ENCODE results near the gene QTRT2. TPM values are rescaled to one million over a fixed set of nuclear protein-coding genes. Genes with fewer than 3 reads are reported as not detected.

The QTRT2 gene
- total and polyA plus RNA-seq, 10 donors: 7.9 to 45.8 (median 27.0) TPM

- Histone ChIP-seq H3K27me3 (replicated peaks in 1 of 7) (no peaks in the 10 kb centered on the region), H3K4me3 (no peak overlapping the region), H3K36me3 (peaks cover 0 to 13% (median 5%) of the 10 kb centered on the region in 6 donors), H3K9me3 (no peaks in the 10 kb centered on the region), H3K27ac (peak overlapping the region in 4 of 8 donors; percentile 5 to 55 (median 51)), H3K4me1 (peaks cover 0 to 18% (median 7%) of the 10 kb centered on the region in 6 donors)
- DNase-seq: no peak
- no peak for TF ChIP-seq CTCF (IDR thresholded peaks at IDR 0.05 in 8 of 11, conservative IDR thresholded peaks at IDR 0.05 in 3 of 11)
- TF ChIP-seq POLR2A (IDR thresholded peaks at IDR 0.05): no peak
- no peak for TF ChIP-seq POLR2AphosphoS5 (IDR thresholded peaks at IDR 0.05)
- WGBS, 5 donors: 31 to 50% (median 41%) methylated on average over 13 of the region's 13 CpGs
- intact Hi-C loops (cut with DNase I; ENCODE audit: low total_unique reads): no loop called here
Measured at GRCh38 chr3:114092151-114093015, 35.8 kb downstream of the QTRT2 start.

GRCh38 chr3:114093016-114093380, 36.5 kb downstream of the QTRT2 start:
- 53 to 78% (median 66%) methylated on average over 3 of the region's 3 CpGs for WGBS, 5 donors
- peaks cover 0 to 7% (median 0%) of the 10 kb centered on the region in 6 donors for H3K36me3 ChIP-seq
- peak overlapping the region in 2 of 8 donors; percentile 48 to 54 for H3K27ac ChIP-seq
- TF ChIP-seq CTCF (IDR thresholded peaks at IDR 0.05 in 8 of 11, conservative IDR thresholded peaks at IDR 0.05 in 3 of 11) (no peak), POLR2A (IDR thresholded peaks at IDR 0.05) (no peak), POLR2AphosphoS5 (IDR thresholded peaks at IDR 0.05) (no peak)
- H3K9me3 ChIP-seq: no peaks in the 10 kb centered on the region
- no peak overlapping the region for H3K4me3 ChIP-seq
- peaks cover 0 to 18% (median 7%) of the 10 kb centered on the region in 6 donors for H3K4me1 ChIP-seq
- intact Hi-C loops (cut with DNase I; ENCODE audit: low total_unique reads): no loop called here
- no peak for DNase-seq
- no peaks in the 10 kb centered on the region for H3K27me3 ChIP-seq (replicated peaks in 1 of 7)

GRCh38 chr3:114093596-114093995, 37.1 kb downstream of the QTRT2 start:
- Histone ChIP-seq H3K4me3 (no peak overlapping the region), H3K27me3 (replicated peaks in 1 of 7) (no peaks in the 10 kb centered on the region), H3K36me3 (peaks cover 0 to under 1% (median 0%) of the 10 kb centered on the region in 6 donors), H3K4me1 (peaks cover 0 to 18% (median 7%) of the 10 kb centered on the region in 6 donors), H3K27ac (no peak overlapping the region), H3K9me3 (no peaks in the 10 kb centered on the region)
- TF ChIP-seq POLR2A (IDR thresholded peaks at IDR 0.05) (no peak), POLR2AphosphoS5 (IDR thresholded peaks at IDR 0.05) (no peak), CTCF (IDR thresholded peaks at IDR 0.05 in 8 of 11, conservative IDR thresholded peaks at IDR 0.05 in 3 of 11) (no peak)
- WGBS, 5 donors: 35 to 46% (median 39%) methylated on average over 2 of the region's 2 CpGs
- intact Hi-C loops (cut with DNase I; ENCODE audit: low total_unique reads): no loop called here
- no peak for DNase-seq

- Histone ChIP-seq H3K27me3 (replicated peaks in 1 of 7) (no peaks in the 10 kb centered on the region), H3K36me3 (no peaks in the 10 kb centered on the region), H3K4me1 (peaks cover 0 to 18% (median 7%) of the 10 kb centered on the region in 6 donors), H3K4me3 (no peak overlapping the region), H3K27ac (no peak overlapping the region), H3K9me3 (no peaks in the 10 kb centered on the region)
- TF ChIP-seq POLR2AphosphoS5 (IDR thresholded peaks at IDR 0.05): no peak
- no peak for TF ChIP-seq POLR2A (IDR thresholded peaks at IDR 0.05)
- TF ChIP-seq CTCF (IDR thresholded peaks at IDR 0.05 in 8 of 11, conservative IDR thresholded peaks at IDR 0.05 in 3 of 11): no peak
- no peak for DNase-seq
- intact Hi-C loops (cut with DNase I; ENCODE audit: low total_unique reads): no loop called here
- WGBS, 5 donors: 64 to 78% (median 73%) methylated on average over 3 of the region's 3 CpGs
Measured at GRCh38 chr3:114095796-114096195, 39.3 kb downstream of the QTRT2 start.

Data from spleen (tissue), 11 donors.